IPS-18a (cell line): ENCODE measurements around the gene WDFY4.

ENCODE experiments used
- H3K27ac ChIP-seq: one replicate; pipeline ENCODE4 v1.5.1; 2013; ENCODE audit warnings: low read length
- H3K27me3 ChIP-seq: one replicate; pipeline ENCODE4 v1.6.1; 2013; ENCODE audit warnings: mild to moderate bottlenecking, low read length; ENCODE audit not compliant: control insufficient read depth, insufficient read depth
- H3K36me3 ChIP-seq: one replicate; pipeline ENCODE4 v1.6.1; 2013; ENCODE audit warnings: low read depth, low read length; ENCODE audit not compliant: control insufficient read depth
- H3K4me1 ChIP-seq: one replicate; pipeline ENCODE4 v1.6.1; 2013; ENCODE audit warnings: low read depth, low read length; ENCODE audit not compliant: control insufficient read depth
- H3K4me3 ChIP-seq: one replicate; pipeline ENCODE4 v1.5.1; 2013; ENCODE audit warnings: low read length
- H3K9ac ChIP-seq: one replicate; pipeline ENCODE4 v1.6.1; 2013; ENCODE audit warnings: mild to moderate bottlenecking, low read length, moderate library complexity
- H3K9me3 ChIP-seq: one replicate; pipeline ENCODE4 v1.6.1; 2013; ENCODE audit warnings: low read depth, low read length; ENCODE audit not compliant: control insufficient read depth

WDFY4 gene

DNA sequence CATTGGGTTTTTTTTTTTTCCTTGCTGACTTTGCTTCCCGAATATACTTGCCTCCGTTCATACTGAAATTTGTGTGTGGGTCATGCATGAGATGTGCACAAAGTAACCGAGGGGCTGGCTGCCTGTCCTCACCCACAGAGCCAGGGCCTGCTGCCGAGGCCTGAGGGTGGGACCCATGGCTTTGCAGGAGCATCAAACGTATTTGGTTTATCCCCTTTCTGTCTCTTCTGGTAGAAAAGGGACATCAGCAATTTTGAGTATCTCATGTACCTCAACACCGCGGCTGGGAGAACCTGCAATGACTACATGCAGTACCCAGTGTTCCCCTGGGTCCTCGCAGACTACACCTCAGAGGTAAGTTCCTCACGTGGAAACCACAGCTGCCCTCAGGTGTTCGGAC lies 258.4 kb downstream of the WDFY4 start:
- H3K9me3 ChIP-seq, result no peaks in the 10 kb centered on the region
- H3K36me3 ChIP-seq, result no peaks in the 10 kb centered on the region
- H3K4me1 ChIP-seq, result peaks cover 3% of the 10 kb centered on the region
- no peak overlapping the region for H3K9ac ChIP-seq
- no peak overlapping the region for H3K27ac ChIP-seq
- no peak overlapping the region for H3K4me3 ChIP-seq
- no peaks in the 10 kb centered on the region for H3K27me3 ChIP-seq

DNA sequence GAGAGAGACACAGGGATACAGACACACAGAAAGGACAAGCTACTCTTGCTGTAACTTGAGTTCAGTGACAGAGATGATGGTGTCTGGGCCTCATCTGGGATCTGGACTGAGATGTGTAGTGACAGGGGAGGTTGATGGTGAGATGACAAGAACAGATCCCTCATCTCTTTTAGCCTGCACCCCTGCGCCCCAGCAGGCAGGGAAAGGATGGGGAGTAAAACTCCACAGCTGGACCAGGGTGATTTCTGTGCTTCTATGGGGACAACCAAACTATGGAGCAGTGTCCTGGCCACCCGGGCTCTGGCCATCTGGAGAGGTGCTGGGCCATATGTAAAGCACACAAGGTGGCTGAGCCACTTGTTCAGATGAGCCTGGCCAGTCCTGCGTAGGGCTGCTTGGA lies 259.5 kb downstream of the WDFY4 start:
- H3K4me1 ChIP-seq, result peaks cover 3% of the 10 kb centered on the region
- no peak overlapping the region for H3K9ac ChIP-seq
- H3K4me3 ChIP-seq, result no peak overlapping the region
- no peaks in the 10 kb centered on the region for H3K36me3 ChIP-seq
- no peaks in the 10 kb centered on the region for H3K27me3 ChIP-seq
- no peaks in the 10 kb centered on the region for H3K9me3 ChIP-seq
- H3K27ac ChIP-seq, result no peak overlapping the region

DNA sequence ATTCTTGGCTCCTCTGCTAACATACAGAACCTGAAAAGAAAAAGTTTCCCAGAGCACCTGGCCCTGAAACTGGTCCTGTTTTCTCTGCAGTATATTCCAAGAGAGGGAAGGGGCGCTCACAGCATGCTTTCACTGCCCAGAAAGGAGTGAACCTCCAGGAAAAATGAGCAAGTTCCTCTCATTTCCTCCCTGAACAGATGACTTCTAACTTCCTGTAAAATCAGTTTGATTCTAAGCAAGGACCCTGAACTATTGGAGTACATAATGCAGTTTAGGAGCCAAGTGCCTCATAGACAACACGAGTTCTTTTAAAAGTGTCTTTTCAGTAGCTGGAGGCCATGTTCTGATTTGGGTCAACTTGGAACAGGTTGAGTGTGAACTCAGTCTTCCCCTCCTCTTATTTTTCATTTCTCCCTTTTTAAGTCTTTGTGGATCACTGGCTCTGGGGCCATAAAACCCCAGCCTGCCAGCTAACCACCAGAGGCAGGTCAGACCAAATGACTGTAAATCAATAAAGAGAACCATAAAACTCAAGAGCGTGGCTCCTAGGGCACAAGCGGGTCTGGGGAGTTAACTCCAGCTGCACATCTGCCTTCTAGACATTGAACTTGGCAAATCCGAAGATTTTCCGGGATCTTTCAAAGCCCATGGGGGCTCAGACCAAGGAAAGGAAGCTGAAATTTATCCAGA lies 260.9 kb downstream of the WDFY4 start:
- Histone ChIP-seq H3K4me3 (no peak overlapping the region), H3K9ac (no peak overlapping the region), H3K36me3 (no peaks in the 10 kb centered on the region), H3K27ac (no peak overlapping the region), H3K27me3 (no peaks in the 10 kb centered on the region), H3K4me1 (peaks cover 3% of the 10 kb centered on the region), H3K9me3 (no peaks in the 10 kb centered on the region)

DNA sequence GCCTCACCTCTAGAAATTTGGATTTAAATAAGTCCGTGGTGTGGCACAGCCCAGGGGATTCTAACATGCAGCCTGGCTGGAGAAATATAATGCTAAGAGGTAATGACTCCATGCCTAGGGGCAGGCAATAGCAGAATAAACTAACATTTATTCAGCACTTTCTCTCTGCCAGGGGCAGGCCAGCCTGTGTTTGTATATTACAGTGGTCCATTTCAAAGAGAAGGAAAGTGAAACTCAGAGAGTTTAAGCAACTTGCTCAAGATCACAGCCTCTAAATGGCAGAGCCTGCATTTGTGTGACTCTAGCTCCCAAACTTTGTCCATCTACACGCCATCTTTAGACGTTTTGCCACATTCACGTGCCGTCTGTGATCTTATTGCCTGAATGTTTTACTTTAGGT lies 261.7 kb downstream of the WDFY4 start:
- Histone ChIP-seq H3K4me1 (peaks cover 3% of the 10 kb centered on the region), H3K36me3 (no peaks in the 10 kb centered on the region), H3K4me3 (no peak overlapping the region), H3K27ac (no peak overlapping the region), H3K27me3 (no peaks in the 10 kb centered on the region), H3K9me3 (no peaks in the 10 kb centered on the region), H3K9ac (no peak overlapping the region)

DNA sequence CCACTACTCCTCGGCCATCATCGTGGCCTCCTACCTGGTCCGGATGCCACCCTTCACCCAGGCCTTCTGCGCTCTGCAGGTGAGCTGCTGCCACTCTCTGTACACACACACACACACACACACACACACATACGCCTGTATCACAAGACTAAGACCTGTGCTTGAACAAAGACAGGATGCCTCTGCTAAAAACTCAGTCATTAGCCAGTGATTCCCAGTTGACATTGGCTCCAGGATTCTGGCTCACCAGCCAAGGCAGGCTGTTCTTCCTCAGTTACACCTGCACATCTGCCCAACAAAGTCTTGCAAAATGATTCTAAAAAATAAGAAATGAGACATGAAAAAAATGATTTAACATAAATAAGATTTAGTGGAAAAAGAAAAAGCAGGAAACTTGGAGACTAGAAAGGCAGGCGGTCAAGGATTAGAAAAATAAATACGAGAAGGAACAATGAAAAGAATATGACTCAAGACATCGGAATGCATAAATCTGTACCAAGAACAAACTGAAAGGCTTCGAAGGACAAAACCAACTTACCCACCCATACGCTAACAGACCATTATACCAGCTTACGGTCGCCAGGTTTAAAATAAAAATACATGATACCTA lies 262.3 kb downstream of the WDFY4 start:
- no peaks in the 10 kb centered on the region for H3K27me3 ChIP-seq
- H3K27ac ChIP-seq, result no peak overlapping the region
- no peak overlapping the region for H3K4me3 ChIP-seq
- no peaks in the 10 kb centered on the region for H3K9me3 ChIP-seq
- no peak overlapping the region for H3K9ac ChIP-seq
- no peaks in the 10 kb centered on the region for H3K36me3 ChIP-seq
- H3K4me1 ChIP-seq, result peaks cover 3% of the 10 kb centered on the region

DNA sequence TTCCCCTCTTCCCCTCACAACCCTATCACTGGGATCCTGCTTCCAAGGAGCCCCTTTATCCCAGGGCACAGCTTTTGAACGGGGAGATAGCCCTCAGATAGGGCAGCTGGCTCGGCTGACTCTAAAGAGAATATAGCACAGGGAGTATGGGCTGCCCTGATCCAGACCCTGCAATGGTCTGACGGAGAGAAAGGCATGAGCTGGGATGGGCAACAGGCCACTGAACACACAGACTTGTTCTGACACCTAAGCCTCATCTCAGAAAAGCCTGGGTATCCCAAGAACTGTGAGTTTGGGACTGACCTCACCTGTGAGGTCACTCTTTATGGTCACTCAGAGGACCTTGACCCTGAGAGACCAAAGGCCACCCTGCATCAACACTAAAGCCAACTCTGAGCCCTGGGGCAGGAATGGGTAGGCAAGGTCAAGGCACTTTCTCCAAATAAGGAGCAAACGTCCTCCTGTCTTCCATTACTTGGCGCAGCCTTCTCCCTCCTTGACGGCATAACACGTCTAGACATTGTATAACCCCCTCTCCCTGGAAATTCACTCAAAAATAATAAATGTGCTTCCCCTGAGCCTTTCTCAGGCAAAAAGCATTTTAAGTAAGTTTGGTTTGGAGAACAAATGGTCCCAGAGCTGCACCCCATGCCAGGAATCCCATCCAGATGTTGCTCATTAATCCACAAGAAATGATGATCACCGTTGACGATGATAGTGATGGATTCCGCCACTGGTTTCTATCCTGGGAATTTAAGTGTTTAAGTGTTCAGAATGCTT lies 263.2 kb downstream of the WDFY4 start:
- Histone ChIP-seq H3K27me3 (no peaks in the 10 kb centered on the region), H3K4me3 (no peak overlapping the region), H3K9ac (no peak overlapping the region), H3K36me3 (no peaks in the 10 kb centered on the region), H3K27ac (no peak overlapping the region), H3K9me3 (no peaks in the 10 kb centered on the region), H3K4me1 (peaks cover 3% of the 10 kb centered on the region)

DNA sequence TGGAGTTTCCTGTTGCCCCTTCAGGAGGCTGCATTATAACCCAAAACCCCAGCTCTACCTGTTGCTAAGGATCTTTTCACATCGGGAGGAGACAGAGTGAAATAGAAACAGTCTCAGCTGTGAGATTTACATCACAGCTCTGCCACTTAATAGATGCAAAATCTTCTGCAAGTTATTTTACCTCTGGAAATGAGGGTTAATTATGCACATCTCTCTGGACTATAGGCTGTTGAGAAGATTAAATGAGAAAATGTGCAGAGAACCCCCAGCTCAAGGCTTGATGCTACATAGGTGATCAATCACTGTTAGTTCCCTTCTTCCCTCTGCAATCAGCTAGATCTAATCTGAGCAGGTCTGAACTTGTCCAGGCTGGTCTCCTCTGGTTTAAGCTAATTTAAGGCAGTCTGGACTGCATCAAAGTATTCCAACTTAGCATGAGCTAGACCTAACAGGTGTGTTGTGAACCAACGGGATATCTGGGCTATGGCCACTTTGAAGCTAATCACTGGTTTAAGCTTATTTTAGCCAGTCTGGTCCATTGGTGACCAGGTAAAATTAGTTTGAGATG lies 263.9 kb downstream of the WDFY4 start:
- H3K36me3 ChIP-seq, result no peaks in the 10 kb centered on the region
- H3K9ac ChIP-seq, result no peak overlapping the region
- no peak overlapping the region for H3K4me3 ChIP-seq
- H3K27me3 ChIP-seq, result no peaks in the 10 kb centered on the region
- H3K27ac ChIP-seq, result no peak overlapping the region
- no peaks in the 10 kb centered on the region for H3K9me3 ChIP-seq
- H3K4me1 ChIP-seq, result peaks cover 3% of the 10 kb centered on the region

DNA sequence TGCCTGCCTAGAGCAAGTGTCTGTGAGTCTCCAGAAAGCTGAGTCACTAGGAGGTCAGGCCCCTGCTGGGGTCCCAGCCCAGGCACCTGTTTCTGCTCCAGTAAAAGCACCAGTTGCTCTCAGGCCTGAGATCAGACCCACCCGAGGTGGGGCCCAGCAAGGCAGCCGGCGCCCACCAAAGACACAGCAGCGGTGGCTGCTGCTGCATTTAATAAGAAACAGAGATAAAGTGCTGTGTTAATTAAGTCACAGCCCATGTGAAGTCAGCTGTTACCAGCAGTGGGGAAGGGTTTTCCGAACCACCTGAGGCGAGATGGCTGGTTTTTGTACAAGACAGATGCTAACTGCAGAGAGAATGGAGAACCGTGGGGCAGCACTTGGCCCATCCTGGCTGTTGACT lies 267.0 kb downstream of the WDFY4 start:
- no peaks in the 10 kb centered on the region for H3K9me3 ChIP-seq
- H3K4me1 ChIP-seq, result no peaks in the 10 kb centered on the region
- no peaks in the 10 kb centered on the region for H3K36me3 ChIP-seq
- H3K27ac ChIP-seq, result no peak overlapping the region
- H3K27me3 ChIP-seq, result no peaks in the 10 kb centered on the region
- H3K9ac ChIP-seq, result no peak overlapping the region
- H3K4me3 ChIP-seq, result no peak overlapping the region

DNA sequence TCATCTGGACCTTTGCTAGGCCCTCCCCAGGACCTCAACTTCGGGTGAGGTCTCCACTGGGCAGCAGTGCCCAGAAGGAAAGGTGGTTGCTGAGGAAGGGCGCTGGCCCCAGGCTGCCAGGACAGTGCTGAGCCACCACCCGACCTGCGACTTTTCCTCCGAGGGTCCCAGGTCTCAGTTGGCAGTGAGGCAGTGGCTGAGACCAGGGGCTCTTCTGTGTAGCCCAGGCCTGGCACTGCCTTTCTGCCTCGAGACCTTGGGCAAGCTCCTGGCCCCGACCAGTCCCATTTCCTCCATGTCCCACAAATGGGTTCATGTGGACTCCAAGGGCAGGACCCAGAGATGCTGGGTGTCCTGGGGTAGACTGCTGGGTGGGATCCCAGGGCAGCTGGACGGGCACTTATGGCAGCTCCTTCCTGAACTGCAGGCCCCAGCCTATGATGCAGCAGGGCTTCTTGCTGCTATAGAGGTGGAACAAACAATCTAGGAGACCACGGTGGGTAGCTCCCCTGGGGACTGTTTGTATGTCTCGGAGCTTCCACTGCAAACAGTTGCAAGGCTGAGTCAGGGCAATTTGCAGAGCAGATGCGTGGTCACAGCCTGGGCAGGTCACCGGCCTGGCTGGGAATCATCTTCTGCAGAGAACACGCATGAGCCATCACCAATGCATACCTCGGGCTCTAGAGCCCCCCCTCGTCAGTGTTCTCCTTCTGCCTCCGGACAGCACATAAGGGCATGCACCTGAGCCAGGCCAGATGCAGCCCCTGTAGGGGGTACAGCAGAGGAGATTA lies 272.9 kb downstream of the WDFY4 start:
- Histone ChIP-seq H3K4me1 (no peaks in the 10 kb centered on the region), H3K4me3 (no peak overlapping the region), H3K27me3 (no peaks in the 10 kb centered on the region)

DNA sequence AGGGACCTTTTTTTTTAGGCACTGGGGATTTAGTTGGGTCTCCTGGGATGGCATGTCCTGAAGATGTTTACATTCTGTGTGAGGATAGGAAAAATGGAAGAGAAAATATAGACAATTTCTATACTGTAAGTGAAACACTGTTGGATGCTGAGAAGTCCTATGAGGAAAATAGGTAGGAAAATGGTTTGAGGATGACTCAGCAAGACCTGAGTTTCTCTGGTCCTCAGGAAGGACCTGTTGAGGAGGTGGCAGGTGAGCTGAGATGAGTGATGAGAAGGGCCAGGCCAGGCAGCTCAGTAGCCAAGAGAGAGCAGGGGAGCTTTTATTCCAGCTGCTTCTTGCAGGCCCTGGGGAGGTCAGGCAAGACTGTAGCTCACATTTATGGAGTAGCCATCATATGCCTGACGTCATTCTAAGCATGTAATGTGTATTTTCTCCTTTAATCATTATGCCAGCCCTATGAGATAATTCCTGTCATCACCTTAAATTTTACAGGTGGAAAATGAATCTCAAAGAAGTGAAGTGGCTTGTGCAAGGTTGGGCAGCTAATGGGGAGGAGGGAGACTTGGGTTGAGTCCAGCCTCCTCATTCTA lies 274.0 kb downstream of the WDFY4 start:
- H3K4me1 ChIP-seq, result no peaks in the 10 kb centered on the region
- no peak overlapping the region for H3K4me3 ChIP-seq
- H3K27me3 ChIP-seq, result no peaks in the 10 kb centered on the region
- H3K36me3 ChIP-seq, result no peaks in the 10 kb centered on the region
- no peaks in the 10 kb centered on the region for H3K9me3 ChIP-seq
- no peak overlapping the region for H3K27ac ChIP-seq
- H3K9ac ChIP-seq, result no peak overlapping the region

More for the DNA sequence above, 272.9 kb downstream of the WDFY4 start:
- Histone ChIP-seq H3K9me3 (no peaks in the 10 kb centered on the region), H3K36me3 (no peaks in the 10 kb centered on the region), H3K27ac (no peak overlapping the region), H3K9ac (no peak overlapping the region)

DNA sequence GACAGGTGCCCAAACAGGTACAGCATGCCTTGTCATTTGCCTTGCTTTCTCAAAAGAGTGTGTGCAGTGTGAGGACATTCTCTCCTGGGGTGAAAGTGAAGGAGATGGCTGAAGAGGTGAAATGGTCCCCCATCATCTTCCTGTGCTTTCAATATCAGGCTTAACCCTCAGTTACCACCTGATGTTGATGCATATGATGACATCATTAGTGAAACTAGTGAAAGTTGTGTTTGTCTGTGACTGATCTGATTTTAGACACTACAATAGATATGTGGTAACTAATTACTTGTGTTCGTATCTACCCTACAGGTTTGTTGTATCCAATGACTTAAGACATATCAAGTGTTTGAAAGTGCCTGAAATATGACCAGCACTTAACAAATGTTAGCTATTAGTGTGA lies 279.4 kb downstream of the WDFY4 start:
- Histone ChIP-seq H3K9me3 (no peaks in the 10 kb centered on the region), H3K36me3 (no peaks in the 10 kb centered on the region), H3K9ac (no peak overlapping the region)

More for the DNA sequence above, 279.4 kb downstream of the WDFY4 start:
- H3K4me1 ChIP-seq, result no peaks in the 10 kb centered on the region
- no peaks in the 10 kb centered on the region for H3K27me3 ChIP-seq
- no peak overlapping the region for H3K27ac ChIP-seq
- no peak overlapping the region for H3K4me3 ChIP-seq
